Gastroesophageal sphincter (tissue), 4 donors: ENCODE data around the gene IST1. TPM values are rescaled to one million over a fixed set of nuclear protein-coding genes. Genes with fewer than 3 reads are reported as not detected.

Experiments used
- ATAC-seq: fragments of 150-250 bp; one replicate; pipeline ENCODE4 v1.9.1; 2016; ENCODE audit warnings: mild to moderate bottlenecking, moderate library complexity
- H3K27ac ChIP-seq, 4 donors: fragments of 200-600 bp; sonication (generic) in 3 of 4; 1 replicate in 3 of 4; 2 replicates in 1 of 4; pipeline ENCODE4 v1.5.1; 2016 to 2019
- H3K27me3 ChIP-seq: fragments of 200-600 bp; sonication (generic); one replicate; pipeline ENCODE4 v1.5.1; 2019
- H3K36me3 ChIP-seq, 2 donors: fragments of 200-600 bp; sonication (generic); one replicate each; pipeline ENCODE4 v1.5.1; 2019; ENCODE audit warnings: control low read depth in 1 of 2
- H3K4me1 ChIP-seq, 3 donors: fragments of 200-600 bp; sonication (generic); 1 replicate in 2 of 3; 2 replicates in 1 of 3; pipeline ENCODE4 v1.5.1; 2016 to 2019; ENCODE audit warnings: control low read depth in 2 of 3
- H3K4me3 ChIP-seq, 2 donors: fragments of 200-600 bp; sonication (generic); one replicate each; pipeline ENCODE4 v1.5.1; 2019; ENCODE audit warnings: mild to moderate bottlenecking in 1 of 2, moderate library complexity in 1 of 2
- H3K9me3 ChIP-seq, 3 donors: fragments of 200-600 bp; sonication (generic); one replicate each; pipeline ENCODE4 v1.5.1; 2017 to 2019; ENCODE audit warnings: control low read depth in 2 of 3
- EP300 ChIP-seq: sonication (generic); formaldehyde crosslinking; IDR thresholded peaks from one replicate; pipeline ENCODE4 v1.6.1; 2017; ENCODE audit warnings: antibody characterized with exemption, mild to moderate bottlenecking
- POLR2A ChIP-seq, 2 donors: fragments of 450-650 bp; IDR thresholded peaks; one replicate each; pipeline ENCODE4 v1.6.1; 2017; ENCODE audit warnings: antibody characterized with exemption in 2 of 2, mild to moderate bottlenecking in 2 of 2, moderate library complexity in 1 of 2
- POLR2AphosphoS5 ChIP-seq: sonication (generic); formaldehyde crosslinking; IDR thresholded peaks from one replicate; pipeline ENCODE4 v1.6.1; 2017; ENCODE audit warnings: antibody characterized with exemption
- WGBS, 2 donors: methylation state at CpG; one replicate each; pipeline ENCODE4 v1.1.5; 2018; ENCODE audit warnings: low coverage in 1 of 2; 5-methylcytosine and 5-hydroxymethylcytosine counted together
- total RNA-seq, 4 donors: library from RNA; depleted of rRNA; stranded (reverse); fragments of >200 nt; gene quantifications; one replicate each; pipeline ENCODE4 v1.1.0, GENCODE V29; 2016
- TF ChIP-seq, protein P1 (sequence below), 4 experiments: fragments of 200-600 bp in 2 of 4; fragments of 450-650 bp in 2 of 4; sonication (generic) in 1 of 4; IDR thresholded peaks; one replicate each; pipeline ENCODE4 v1.5.1; 2017 to 2019; ENCODE audit warnings: antibody characterized with exemption in 4 of 4, mild to moderate bottlenecking in 2 of 4, moderate library complexity in 2 of 4

IST1 gene
- total RNA-seq, 4 donors from 2014 or later: 156 to 202 (median 189) TPM

DNA sequence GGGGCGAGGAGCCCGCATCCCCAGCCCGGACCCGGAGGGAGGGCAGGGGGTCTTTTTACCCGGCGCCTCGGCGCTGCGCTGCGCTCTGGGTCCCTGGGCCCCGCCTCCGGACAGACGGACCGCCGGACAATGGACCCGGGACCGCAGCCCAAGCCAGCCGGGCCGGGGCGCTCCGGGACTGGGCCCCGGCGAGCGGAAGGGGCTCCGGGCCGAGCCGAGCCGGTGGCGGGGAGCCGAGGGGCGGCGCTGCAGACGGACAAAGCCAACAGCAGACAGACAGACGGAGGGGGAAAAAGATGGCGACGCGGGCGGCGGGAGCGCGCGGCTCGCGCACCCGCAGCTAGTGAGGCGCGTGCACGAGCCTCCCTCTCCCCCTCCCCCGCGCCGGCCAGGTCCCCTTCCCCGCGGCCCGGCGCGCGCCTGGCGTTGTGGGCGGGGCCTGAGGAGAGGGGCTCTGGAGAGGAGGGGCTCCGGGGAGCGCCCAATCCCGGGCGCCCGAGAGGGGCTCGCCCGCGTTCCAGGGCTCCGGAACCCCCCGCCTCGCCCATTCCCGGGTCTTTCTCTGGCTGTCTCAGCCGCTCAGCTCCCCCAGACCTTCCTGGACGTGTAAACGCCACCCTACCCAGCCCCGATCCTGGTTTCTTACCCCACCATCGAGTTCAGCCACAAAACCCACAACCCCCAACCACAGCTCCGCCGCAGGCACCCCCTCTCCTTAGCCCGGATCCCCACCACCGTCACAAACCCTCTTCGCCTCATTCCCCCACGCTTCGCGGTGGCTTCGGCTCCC is 11.3 kb upstream of the IST1 start, which contains the start of gene ZNF821:
Gene ZNF821 (minus strand): TSS at position 334 of the 790 bp plus-strand sequence. CDS start 4,236 bp downstream, outside the sequence.
- TF ChIP-seq POLR2A (IDR thresholded peaks at IDR 0.05): no peak
- TF ChIP-seq POLR2AphosphoS5: no peak
- TF ChIP-seq EP300: no peak
- TF ChIP-seq, protein P1, sequence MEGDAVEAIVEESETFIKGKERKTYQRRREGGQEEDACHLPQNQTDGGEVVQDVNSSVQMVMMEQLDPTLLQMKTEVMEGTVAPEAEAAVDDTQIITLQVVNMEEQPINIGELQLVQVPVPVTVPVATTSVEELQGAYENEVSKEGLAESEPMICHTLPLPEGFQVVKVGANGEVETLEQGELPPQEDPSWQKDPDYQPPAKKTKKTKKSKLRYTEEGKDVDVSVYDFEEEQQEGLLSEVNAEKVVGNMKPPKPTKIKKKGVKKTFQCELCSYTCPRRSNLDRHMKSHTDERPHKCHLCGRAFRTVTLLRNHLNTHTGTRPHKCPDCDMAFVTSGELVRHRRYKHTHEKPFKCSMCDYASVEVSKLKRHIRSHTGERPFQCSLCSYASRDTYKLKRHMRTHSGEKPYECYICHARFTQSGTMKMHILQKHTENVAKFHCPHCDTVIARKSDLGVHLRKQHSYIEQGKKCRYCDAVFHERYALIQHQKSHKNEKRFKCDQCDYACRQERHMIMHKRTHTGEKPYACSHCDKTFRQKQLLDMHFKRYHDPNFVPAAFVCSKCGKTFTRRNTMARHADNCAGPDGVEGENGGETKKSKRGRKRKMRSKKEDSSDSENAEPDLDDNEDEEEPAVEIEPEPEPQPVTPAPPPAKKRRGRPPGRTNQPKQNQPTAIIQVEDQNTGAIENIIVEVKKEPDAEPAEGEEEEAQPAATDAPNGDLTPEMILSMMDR (IDR thresholded peaks at IDR 0.05): peak in 3 of 4 experiments; percentile 43 to 67 (median 50)
- Histone ChIP-seq H3K4me1 (peaks cover 0 to 31% (median 9%) of the 10 kb centered on the region in 3 donors), H3K27me3 (no peaks in the 10 kb centered on the region), H3K9me3 (no peaks in the 10 kb centered on the region), H3K27ac (peak within 1 kb of the TSS; percentile 44 to 95 (median 91)), H3K4me3 (peak within 1 kb of the TSS; percentile 58 to 87), H3K36me3 (peaks cover 0 to 15% of the 10 kb centered on the region in 2 donors)
- WGBS, 2 donors: 0% methylated on average over 3 of the region's 85 CpGs
- ATAC-seq: peak; percentile 83

DNA sequence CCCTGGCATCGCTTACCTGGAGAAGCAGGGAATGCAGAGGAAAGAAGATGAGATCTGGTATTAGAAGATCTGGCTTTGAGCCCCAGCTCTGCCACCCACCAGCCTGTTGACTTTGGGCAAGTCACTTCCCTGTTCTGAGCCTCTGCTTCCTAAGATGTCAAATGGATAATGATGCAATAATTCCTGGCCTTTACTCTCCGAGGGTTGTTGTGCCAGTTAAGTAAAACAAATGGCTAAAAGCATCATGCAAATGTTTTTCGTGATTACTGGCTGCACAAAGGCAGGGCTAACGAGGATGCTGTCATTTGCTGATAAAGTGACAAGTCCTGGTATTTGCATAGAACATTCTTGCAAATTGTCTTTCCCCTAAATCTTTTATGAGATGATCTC is 10.1 kb upstream of the IST1 start:
- WGBS, 2 donors: 48 to 59% methylated on average over 3 to 4 of the region's 4 CpGs
- peak overlapping the region in 1 of 4 donors; percentile 88 for H3K27ac ChIP-seq
- ATAC-seq: no peak
- H3K27me3 ChIP-seq: no peaks in the 10 kb centered on the region
- peaks cover 0 to 4% of the 10 kb centered on the region in 2 donors for H3K36me3 ChIP-seq
- no peaks in the 10 kb centered on the region for H3K9me3 ChIP-seq
- no peak overlapping the region for H3K4me3 ChIP-seq
- peaks cover 0 to 31% (median 9%) of the 10 kb centered on the region in 3 donors for H3K4me1 ChIP-seq
- TF ChIP-seq EP300: no peak
- no peak for TF ChIP-seq POLR2AphosphoS5
- TF ChIP-seq POLR2A (IDR thresholded peaks at IDR 0.05): no peak
- TF ChIP-seq, protein P1 (IDR thresholded peaks at IDR 0.05): no peak

DNA sequence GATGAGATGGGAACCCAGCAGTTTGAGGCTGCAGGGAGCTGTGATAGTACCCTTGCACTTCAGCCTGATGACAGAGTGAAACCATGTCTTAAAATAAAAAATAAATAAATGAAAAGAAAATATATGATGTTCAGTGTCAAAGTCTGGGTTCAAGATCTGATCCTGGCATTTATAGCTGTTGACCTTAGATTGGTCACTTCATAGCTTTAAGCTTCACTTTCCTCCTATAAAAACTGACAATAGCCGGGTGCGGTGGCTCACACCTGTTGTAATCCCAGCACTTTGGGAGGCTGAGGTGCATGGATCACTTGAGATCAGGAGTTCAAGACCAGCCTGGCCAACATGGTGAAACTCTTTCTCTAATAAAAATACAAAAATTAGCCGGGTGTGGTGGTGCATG is 6.2 kb upstream of the IST1 start:
- Histone ChIP-seq H3K27ac (no peak overlapping the region), H3K4me1 (peaks cover 0 to 17% (median 0%) of the 10 kb centered on the region in 3 donors), H3K4me3 (no peak overlapping the region), H3K27me3 (no peaks in the 10 kb centered on the region), H3K9me3 (no peaks in the 10 kb centered on the region), H3K36me3 (no peaks in the 10 kb centered on the region)
- no peak for ATAC-seq
- TF ChIP-seq, protein P1 (IDR thresholded peaks at IDR 0.05): no peak
- TF ChIP-seq POLR2AphosphoS5 (no peak), POLR2A (IDR thresholded peaks at IDR 0.05) (no peak), EP300 (no peak)
- WGBS, 2 donors: 83 to 89% methylated on average over 1 to 2 of the region's 3 CpGs

DNA sequence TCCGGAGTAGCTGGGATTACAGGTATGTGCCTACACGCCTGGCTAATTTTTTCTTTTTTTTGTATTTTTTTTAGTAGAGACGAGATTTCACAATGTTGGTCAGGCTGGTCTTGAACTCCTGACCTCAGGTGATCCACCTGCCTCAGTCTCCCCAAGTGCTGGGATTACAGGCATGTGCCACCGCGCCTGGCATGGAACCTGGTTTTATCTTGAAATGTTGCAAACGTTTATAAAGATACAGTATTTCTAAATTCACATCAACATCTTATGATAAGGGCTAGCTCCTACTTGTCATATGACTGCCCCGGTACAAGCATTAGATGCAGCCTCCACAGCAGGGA is 1.5 kb upstream of the IST1 start:
- H3K9me3 ChIP-seq: no peaks in the 10 kb centered on the region
- no peaks in the 10 kb centered on the region for H3K36me3 ChIP-seq
- WGBS, 2 donors: 31 to 43% methylated on average over 5 to 7 of the region's 7 CpGs
- peaks cover 0 to 38% (median 13%) of the 10 kb centered on the region in 3 donors for H3K4me1 ChIP-seq
- H3K27ac ChIP-seq: peak overlapping the region; percentile 92 to 98 (median 96)
- peak overlapping the region; percentile 96 to 97 for H3K4me3 ChIP-seq
- TF ChIP-seq, protein P1 (IDR thresholded peaks at IDR 0.05): no peak
- TF ChIP-seq POLR2AphosphoS5 (no peak), EP300 (no peak), POLR2A (IDR thresholded peaks at IDR 0.05) (no peak)
- no peak for ATAC-seq
- no peaks in the 10 kb centered on the region for H3K27me3 ChIP-seq
